GM23248 (cell line): ENCODE results near the gene DYNC1LI1. TPM values are rescaled to one million over a fixed set of nuclear protein-coding genes. Genes with fewer than 3 reads are reported as not detected.

Source experiments
- DNase-seq: peaks from one replicate; pipeline ENCODE4 v3.0.0-alpha.2; 2015
- H2AFZ ChIP-seq: fragments of 200-600 bp; sonication (generic); 2 replicates; pipeline ENCODE4 v1.6.1; 2016; ENCODE audit warnings: antibody characterized with exemption
- H3F3A ChIP-seq: fragments of 200-600 bp; sonication (generic); 2 replicates; pipeline ENCODE4 v1.6.1; 2016; ENCODE audit warnings: mild to moderate bottlenecking, antibody characterized with exemption, mixed run types; ENCODE audit not compliant: insufficient read depth
- H3K27ac ChIP-seq: fragments of 200-600 bp; sonication (generic); 2 replicates; pipeline ENCODE4 v1.5.1; 2016; ENCODE audit warnings: mild to moderate bottlenecking
- H3K27me3 ChIP-seq: fragments of 200-600 bp; sonication (generic); replicated peaks from 2 replicates; pipeline ENCODE4 v1.6.1; 2016; ENCODE audit warnings: mild to moderate bottlenecking; ENCODE audit not compliant: insufficient read depth
- H3K36me3 ChIP-seq: fragments of 200-600 bp; sonication (generic); 2 replicates; pipeline ENCODE4 v1.6.1; 2016; ENCODE audit warnings: low read depth, mild to moderate bottlenecking
- H3K4me1 ChIP-seq: fragments of 200-600 bp; sonication (generic); 2 replicates; pipeline ENCODE4 v1.6.1; 2016; ENCODE audit warnings: mild to moderate bottlenecking; ENCODE audit not compliant: insufficient read depth
- H3K4me2 ChIP-seq: fragments of 200-600 bp; sonication (generic); one replicate; pipeline ENCODE4 v1.6.1; 2016; ENCODE audit warnings: mild to moderate bottlenecking; ENCODE audit not compliant: unreplicated experiment
- H3K4me3 ChIP-seq: fragments of 200-600 bp; sonication (generic); 2 replicates; pipeline ENCODE4 v1.5.1; 2016; ENCODE audit warnings: mild to moderate bottlenecking
- H3K79me2 ChIP-seq: fragments of 200-600 bp; sonication (generic); 2 replicates; pipeline ENCODE4 v1.6.1; 2016; ENCODE audit warnings: mild to moderate bottlenecking; ENCODE audit not compliant: insufficient read depth
- H3K9ac ChIP-seq: fragments of 200-600 bp; sonication (generic); 2 replicates; pipeline ENCODE4 v1.6.1; 2016; ENCODE audit warnings: mild to moderate bottlenecking
- H3K9me2 ChIP-seq: fragments of 200-600 bp; sonication (generic); 2 replicates; pipeline ENCODE4 v1.6.1; 2016; ENCODE audit warnings: mixed run types, mild to moderate bottlenecking, moderate library complexity; ENCODE audit not compliant: insufficient read depth
- H3K9me3 ChIP-seq: fragments of 200-600 bp; sonication (generic); one replicate; pipeline ENCODE4 v1.6.1; 2017; ENCODE audit warnings: low read depth
- H4K20me1 ChIP-seq: fragments of 200-600 bp; sonication (generic); 2 replicates; pipeline ENCODE4 v1.6.0; 2016; ENCODE audit not compliant: insufficient read depth
- EZH2 ChIP-seq: fragments of 200-600 bp; sonication (generic); IDR thresholded peaks from 2 replicates; pipeline ENCODE4 v1.6.1; 2018; ENCODE audit warnings: antibody characterized with exemption, mild to moderate bottlenecking; ENCODE audit not compliant: insufficient read depth, poor library complexity, severe bottlenecking
- EZH2phosphoT487 ChIP-seq: fragments of 200-600 bp; sonication (generic); IDR thresholded peaks from 2 replicates; pipeline ENCODE4 v1.6.1; 2018; ENCODE audit warnings: antibody characterized with exemption, moderate library complexity, mild to moderate bottlenecking, low read depth; ENCODE audit not compliant: insufficient read depth
- WGBS, 2 experiments: methylation state at CpG; one replicate each; pipeline ENCODE4 v1.1.6; 2015 to 2017; ENCODE audit warnings: low lambda C conversion rate in 2 of 2, low coverage in 1 of 2; ENCODE audit errors: missing lambda C conversion rate in 2 of 2; 5-methylcytosine and 5-hydroxymethylcytosine counted together
- in situ Hi-C: fragments of 300-500 bp; cut with MboI; formaldehyde crosslinking; loops from 2 replicates; pipeline ENCODE4 v1.15.0; 2020
- polyA plus RNA-seq: library from polyadenylated mRNA; unstranded; fragments of >200 nt; fragmentation: Nextera tagmentation; extraction: Ambion mirVana; gene quantifications from 2 replicates; pipeline ENCODE4 v1.2.1, GENCODE V29; 2016
- total RNA-seq: library from RNA; depleted of rRNA; stranded (reverse); fragments of >200 nt; shearing (Covaris generic); gene quantifications from 2 replicates; pipeline ENCODE4 v1.2.3, GENCODE V29; 2014

DYNC1LI1 gene
- total and polyA plus RNA-seq, 2 experiments from 2014 or later: 36.7 to 40.5 TPM

DNA sequence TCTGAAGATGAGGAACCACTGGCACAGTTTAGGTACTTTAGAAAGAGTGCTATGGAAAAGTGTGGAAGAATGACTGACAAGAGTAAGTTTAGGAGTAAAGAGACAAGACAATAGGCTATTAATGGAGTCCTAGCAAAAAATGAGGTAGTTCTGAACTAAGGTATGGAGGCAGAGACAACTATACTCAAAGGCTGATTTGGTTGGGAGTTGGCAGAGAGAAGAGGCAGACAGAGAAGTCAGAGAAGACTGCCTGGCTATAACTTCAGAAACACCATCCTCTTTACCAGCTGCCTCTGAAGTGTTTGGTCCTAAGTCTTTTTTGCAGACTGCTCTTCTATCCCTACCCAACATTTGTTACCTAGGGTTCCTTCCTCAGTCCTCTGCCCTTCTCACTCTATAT lies 19.2 kb downstream of the DYNC1LI1 start:
- H3K36me3 ChIP-seq: no peaks in the 10 kb centered on the region
- H3K4me1 ChIP-seq: no peaks in the 10 kb centered on the region
- no peak for TF ChIP-seq EZH2phosphoT487
- TF ChIP-seq EZH2: no peak
- no peak overlapping the region for H3K4me2 ChIP-seq
- H3K79me2 ChIP-seq: peaks cover 100% of the 10 kb centered on the region
- DNase-seq: no peak
- no peaks in the 10 kb centered on the region for H3K9me2 ChIP-seq
- peaks cover 6% of the 10 kb centered on the region; the same call in 1 of the 2 replicates for H4K20me1 ChIP-seq
- H3K9me3 ChIP-seq: no peaks in the 10 kb centered on the region
- no peaks in the 10 kb centered on the region for H3F3A ChIP-seq
- H2AFZ ChIP-seq: no peak overlapping the region
- H3K9ac ChIP-seq: no peak overlapping the region
- in situ Hi-C loops: no loop called here
- no peak overlapping the region for H3K27ac ChIP-seq
- no peak overlapping the region for H3K4me3 ChIP-seq
- no peaks in the 10 kb centered on the region for H3K27me3 ChIP-seq

DNA sequence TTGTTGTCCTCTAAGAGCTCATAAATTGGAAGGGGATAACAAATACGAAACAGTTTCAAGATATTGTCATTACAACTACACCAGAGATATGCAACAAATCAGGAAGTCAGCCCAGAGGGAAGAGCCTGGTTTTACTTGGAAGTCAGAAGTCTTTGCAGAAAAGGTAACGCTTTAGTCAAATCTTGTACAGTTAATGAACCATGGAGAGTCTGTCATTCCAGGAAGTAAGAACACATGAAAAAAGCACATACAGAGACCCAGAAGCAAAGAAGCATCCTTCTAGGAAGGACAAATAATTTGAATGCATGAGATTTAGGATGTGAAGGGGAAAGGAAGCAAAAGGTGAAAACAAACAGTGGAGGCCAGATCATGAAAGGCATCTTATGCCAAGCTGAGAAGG lies 19.6 kb downstream of the DYNC1LI1 start:
- TF ChIP-seq EZH2phosphoT487: no peak
- no peak for TF ChIP-seq EZH2
- H4K20me1 ChIP-seq: peaks cover 6% of the 10 kb centered on the region; the same call in 1 of the 2 replicates
- H3K4me2 ChIP-seq: no peak overlapping the region
- in situ Hi-C loops: no loop called here
- H3K27me3 ChIP-seq: no peaks in the 10 kb centered on the region
- DNase-seq: no peak
- H3K79me2 ChIP-seq: peaks cover 100% of the 10 kb centered on the region
- no peak overlapping the region for H3K4me3 ChIP-seq
- no peak overlapping the region for H3K27ac ChIP-seq
- no peak overlapping the region for H3K9ac ChIP-seq
- no peaks in the 10 kb centered on the region for H3K9me2 ChIP-seq
- no peak overlapping the region for H2AFZ ChIP-seq
- 92 to 99% methylated on average over 2 of the region's 2 CpGs for WGBS, 2 experiments
- H3F3A ChIP-seq: no peaks in the 10 kb centered on the region
- H3K36me3 ChIP-seq: no peaks in the 10 kb centered on the region
- no peaks in the 10 kb centered on the region for H3K4me1 ChIP-seq
- no peaks in the 10 kb centered on the region for H3K9me3 ChIP-seq

DNA sequence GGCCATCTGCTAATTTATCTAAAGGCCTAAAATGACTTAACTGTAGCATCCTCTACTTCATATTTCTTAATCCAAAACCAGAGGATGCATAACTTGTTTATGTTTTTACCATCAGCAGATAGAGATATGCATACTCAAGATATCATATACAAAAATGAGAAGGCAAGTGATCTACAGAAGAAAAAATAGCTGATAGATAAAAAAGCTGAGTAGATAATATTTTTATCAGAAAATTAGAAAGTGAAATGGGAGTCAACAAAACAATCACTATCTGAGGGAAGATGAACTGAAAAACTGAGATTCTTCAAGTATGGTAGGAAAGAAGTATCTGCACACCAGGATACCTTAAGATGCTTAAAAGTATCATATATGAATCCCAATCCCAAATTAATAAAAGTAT lies 25.4 kb downstream of the DYNC1LI1 start:
- H3K4me2 ChIP-seq: no peak overlapping the region
- H2AFZ ChIP-seq: no peak overlapping the region
- no peaks in the 10 kb centered on the region for H4K20me1 ChIP-seq
- 0 out of 2 replicates have a peak, but pooled peaks cover 3% of the 10 kb centered on the region for H3K4me1 ChIP-seq
- H3K9ac ChIP-seq: no peak overlapping the region
- no peak for DNase-seq
- H3F3A ChIP-seq: no peaks in the 10 kb centered on the region
- H3K4me3 ChIP-seq: no peak overlapping the region
- H3K27me3 ChIP-seq: no peaks in the 10 kb centered on the region
- in situ Hi-C loops: no loop called here
- no peaks in the 10 kb centered on the region for H3K9me2 ChIP-seq
- H3K36me3 ChIP-seq: 0 out of 2 replicates have a peak, but pooled peaks cover under 1% of the 10 kb centered on the region
- TF ChIP-seq EZH2 (no peak), EZH2phosphoT487 (no peak)
- H3K27ac ChIP-seq: no peak overlapping the region
- H3K79me2 ChIP-seq: peaks cover 93% of the 10 kb centered on the region
- no peaks in the 10 kb centered on the region for H3K9me3 ChIP-seq

DNA sequence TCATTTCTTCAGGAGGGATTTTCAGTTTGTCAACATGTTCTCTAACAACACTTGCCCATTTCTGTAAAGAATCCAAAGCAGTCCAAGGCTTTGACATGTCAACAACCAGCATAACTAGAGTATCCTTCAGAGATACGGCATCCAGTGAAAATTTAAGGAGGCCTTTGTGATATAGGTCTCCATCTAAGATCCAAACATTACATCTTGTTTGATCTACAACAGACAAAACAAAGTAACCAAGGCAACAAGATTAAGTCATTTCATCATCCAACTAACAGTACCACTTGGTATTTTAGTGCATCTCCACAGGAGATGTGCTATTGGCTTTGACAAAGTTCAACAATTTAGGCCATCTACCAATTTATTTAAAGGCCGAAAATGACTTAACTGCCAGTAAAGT lies 25.8 kb downstream of the DYNC1LI1 start:
- H3K9ac ChIP-seq: no peak overlapping the region
- H3K79me2 ChIP-seq: peaks cover 88% of the 10 kb centered on the region
- TF ChIP-seq EZH2phosphoT487: no peak
- TF ChIP-seq EZH2: no peak
- H2AFZ ChIP-seq: no peak overlapping the region
- H3K9me2 ChIP-seq: no peaks in the 10 kb centered on the region
- H3K27ac ChIP-seq: no peak overlapping the region
- no peaks in the 10 kb centered on the region for H3K9me3 ChIP-seq
- 0 out of 2 replicates have a peak, but pooled peaks cover 3% of the 10 kb centered on the region for H3K4me1 ChIP-seq
- H3K4me3 ChIP-seq: no peak overlapping the region
- no peaks in the 10 kb centered on the region for H3F3A ChIP-seq
- no peaks in the 10 kb centered on the region for H3K27me3 ChIP-seq
- in situ Hi-C loops: no loop called here
- H3K4me2 ChIP-seq: no peak overlapping the region
- WGBS, 2 experiments: 93 to 95% methylated on average over 2 of the region's 2 CpGs
- 0 out of 2 replicates have a peak, but pooled peaks cover 3% of the 10 kb centered on the region for H3K36me3 ChIP-seq
- no peaks in the 10 kb centered on the region for H4K20me1 ChIP-seq
- peak; percentile 17 for DNase-seq

DNA sequence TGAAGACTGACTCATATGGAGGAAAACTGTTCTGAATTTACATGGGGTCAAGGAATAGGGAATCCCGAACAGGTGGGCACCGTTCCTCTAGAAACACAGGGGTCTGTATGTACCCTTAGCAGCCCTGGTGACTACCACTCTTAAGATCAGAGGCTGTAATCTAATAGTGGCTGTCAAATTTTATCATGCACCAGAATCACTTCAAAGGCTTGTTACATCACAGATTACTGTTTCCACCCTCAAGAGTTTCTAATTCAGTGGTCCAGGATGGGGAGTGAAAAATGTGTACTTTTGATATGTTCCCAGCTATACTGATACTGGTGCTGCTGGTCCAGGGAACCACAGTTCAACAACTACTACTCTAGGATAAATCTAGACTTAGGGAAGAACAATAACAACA lies 27.9 kb downstream of the DYNC1LI1 start:
- Histone ChIP-seq H3F3A (no peaks in the 10 kb centered on the region), H3K4me3 (no peak overlapping the region), H4K20me1 (no peaks in the 10 kb centered on the region), H3K4me2 (no peak overlapping the region), H3K4me1 (0 out of 2 replicates have a peak, but pooled peaks cover 3% of the 10 kb centered on the region), H2AFZ (no peak overlapping the region), H3K27me3 (no peaks in the 10 kb centered on the region), H3K79me2 (peaks cover 76% of the 10 kb centered on the region), H3K9ac (no peak overlapping the region), H3K27ac (no peak overlapping the region), H3K9me3 (no peaks in the 10 kb centered on the region), H3K9me2 (no peaks in the 10 kb centered on the region), H3K36me3 (0 out of 2 replicates have a peak, but pooled peaks cover 3% of the 10 kb centered on the region)
- in situ Hi-C loops: no loop called here
- TF ChIP-seq EZH2 (no peak), EZH2phosphoT487 (no peak)
- 100% methylated on average over 2 of the region's 2 CpGs for WGBS, 2 experiments
- no peak for DNase-seq
